CD14-positive monocyte (primary cell): ENCODE results near the gene SPATA2. TPM values are rescaled to one million over a fixed set of nuclear protein-coding genes. Genes with fewer than 3 reads are reported as not detected.

Experiments
- DNase-seq, 3 donors: peaks; one replicate each; pipeline ENCODE4 v3.0.0-alpha.2; 2011 to 2022
- H2AFZ ChIP-seq: 2 replicates; pipeline ENCODE4 v1.6.0; 2012; ENCODE audit warnings: mild to moderate bottlenecking, low read depth, low read length, inconsistent platforms; ENCODE audit not compliant: insufficient read depth, poor library complexity, severe bottlenecking
- H3K27ac ChIP-seq, 2 donors: 1 replicate in 1 of 2; 2 replicates in 1 of 2; pipeline ENCODE4 v1.5.1; 2012 to 2013; ENCODE audit warnings: low read length in 2 of 2, control low read depth in 1 of 2, inconsistent platforms in 1 of 2, low read depth in 1 of 2, mild to moderate bottlenecking in 1 of 2
- H3K27me3 ChIP-seq, 2 donors: one replicate each; pipeline versions ENCODE4 v1.6.0 to v1.6.1; 2011 to 2013; ENCODE audit warnings: low read length in 2 of 2; ENCODE audit not compliant: control insufficient read depth in 2 of 2, insufficient read depth in 2 of 2
- H3K36me3 ChIP-seq, 2 donors: replicated peaks in 1 of 2; 1 replicate in 1 of 2; 2 replicates in 1 of 2; pipeline versions ENCODE4 v1.5.1 to v1.6.1; 2012 to 2013; ENCODE audit warnings: low read length in 2 of 2, control low read depth in 1 of 2, inconsistent platforms in 1 of 2, mild to moderate bottlenecking in 1 of 2; ENCODE audit not compliant: insufficient read depth in 2 of 2, control insufficient read depth in 1 of 2
- H3K4me1 ChIP-seq, 2 donors: 1 replicate in 1 of 2; 2 replicates in 1 of 2; pipeline versions ENCODE4 v1.5.1 to v1.6.1; 2012 to 2013; ENCODE audit warnings: low read length in 2 of 2, control low read depth in 1 of 2, inconsistent platforms in 1 of 2, mild to moderate bottlenecking in 1 of 2, moderate library complexity in 1 of 2; ENCODE audit not compliant: insufficient read depth in 2 of 2, control insufficient read depth in 1 of 2
- H3K4me2 ChIP-seq: replicated peaks from 2 replicates; pipeline ENCODE3; 2012; ENCODE audit warnings: low read length, moderate library complexity, mild to moderate bottlenecking; ENCODE audit not compliant: poor library complexity, severe bottlenecking; ENCODE audit errors: extremely low read depth
- H3K4me3 ChIP-seq, 3 experiments: fragments of 200-600 bp in 1 of 3; sonication (generic) in 1 of 3; replicated peaks in 1 of 3; 1 replicate in 2 of 3; 2 replicates in 1 of 3; pipeline ENCODE4 v1.5.1; 2011 to 2013; ENCODE audit warnings: low read length in 3 of 3, mild to moderate bottlenecking in 3 of 3, control low read depth in 2 of 3, low read depth in 2 of 3, inconsistent platforms in 1 of 3, moderate library complexity in 1 of 3
- H3K79me2 ChIP-seq: 2 replicates; pipeline ENCODE4 v1.6.0; 2012; ENCODE audit warnings: mild to moderate bottlenecking, control low read depth, inconsistent platforms, low read length, moderate library complexity; ENCODE audit not compliant: insufficient read depth
- H3K9ac ChIP-seq: 2 replicates; pipeline ENCODE4 v1.6.0; 2017; ENCODE audit warnings: low read length, mild to moderate bottlenecking; ENCODE audit not compliant: insufficient read depth, poor library complexity, severe bottlenecking
- H3K9me3 ChIP-seq, 2 donors: replicated peaks in 1 of 2; 1 replicate in 1 of 2; 2 replicates in 1 of 2; pipeline versions ENCODE4 v1.5.1 to v1.6.1; 2012 to 2013; ENCODE audit warnings: low read length in 2 of 2, control low read depth in 1 of 2; ENCODE audit not compliant: control insufficient read depth in 1 of 2, insufficient read depth in 1 of 2
- H4K20me1 ChIP-seq: 2 replicates; pipeline ENCODE4 v1.6.0; 2012; ENCODE audit warnings: mild to moderate bottlenecking, low read length, control low read depth, moderate library complexity; ENCODE audit not compliant: insufficient read depth
- H3K27ac Mint-ChIP-seq, 7 donors: one replicate each; pipeline ENCODE4 v1.8.0; 2020; ENCODE audit warnings: mild to moderate bottlenecking in 7 of 7, mixed read lengths in 7 of 7, moderate library complexity in 6 of 7, inconsistent platforms in 2 of 7
- H3K27me3 Mint-ChIP-seq, 3 donors: one replicate each; pipeline ENCODE4 v1.8.0; 2021 to 2022; ENCODE audit warnings: low read depth in 3 of 3, mild to moderate bottlenecking in 3 of 3, mixed read lengths in 3 of 3, moderate library complexity in 3 of 3, inconsistent platforms in 1 of 3
- H3K36me3 Mint-ChIP-seq, 2 donors: one replicate each; pipeline ENCODE4 v1.8.0; 2020; ENCODE audit warnings: mixed read lengths in 2 of 2, inconsistent platforms in 1 of 2, mild to moderate bottlenecking in 1 of 2
- H3K4me1 Mint-ChIP-seq: one replicate; pipeline ENCODE4 v1.8.0; 2020; ENCODE audit warnings: mild to moderate bottlenecking, mixed read lengths
- H3K4me3 Mint-ChIP-seq, 2 donors: one replicate each; pipeline ENCODE4 v1.8.0; 2020; ENCODE audit warnings: mild to moderate bottlenecking in 2 of 2, mixed read lengths in 2 of 2, moderate library complexity in 1 of 2
- H3K9me3 Mint-ChIP-seq, 7 donors: one replicate each; pipeline ENCODE4 v1.8.0; 2020 to 2022; ENCODE audit warnings: mixed read lengths in 7 of 7, mild to moderate bottlenecking in 6 of 7, moderate library complexity in 6 of 7, inconsistent platforms in 2 of 7
- WGBS: methylation state at CpG from one replicate; pipeline ENCODE4 v1.1.5; 2013; ENCODE audit warnings: missing lambda C conversion rate; ENCODE audit not compliant: insufficient coverage; 5-methylcytosine and 5-hydroxymethylcytosine counted together
- intact Hi-C, 2 donors: fragments of 100-400 bp; cut with micrococcal nuclease; formaldehyde crosslinking; loops; one replicate each; pipeline versions ENCODE4 v1.15.0 to v1.15.1; 2023
- polyA plus RNA-seq, 3 donors: library from polyadenylated mRNA; depleted of rRNA in 1 of 3; unstranded in 2 of 3; stranded (reverse) in 1 of 3; fragments of 300-500 nt in 2 of 3; fragments of >200 nt in 1 of 3; fragmentation: Illumina TruSeq in 2 of 3; gene quantifications; 1 replicate in 2 of 3; 2 replicates in 1 of 3; pipeline ENCODE4 v1.2.3, GENCODE V29; 2012 to 2021
- TF ChIP-seq, protein P1 (sequence below): fragments of 200-600 bp; IDR thresholded peaks from one replicate; pipeline ENCODE4 v1.8.0; 2022; ENCODE audit warnings: antibody characterized with exemption, mild to moderate bottlenecking

Gene SPATA2
- polyA plus RNA-seq, 3 donors = 1.9 to 13.3 (median 3.9) TPM

DNA sequence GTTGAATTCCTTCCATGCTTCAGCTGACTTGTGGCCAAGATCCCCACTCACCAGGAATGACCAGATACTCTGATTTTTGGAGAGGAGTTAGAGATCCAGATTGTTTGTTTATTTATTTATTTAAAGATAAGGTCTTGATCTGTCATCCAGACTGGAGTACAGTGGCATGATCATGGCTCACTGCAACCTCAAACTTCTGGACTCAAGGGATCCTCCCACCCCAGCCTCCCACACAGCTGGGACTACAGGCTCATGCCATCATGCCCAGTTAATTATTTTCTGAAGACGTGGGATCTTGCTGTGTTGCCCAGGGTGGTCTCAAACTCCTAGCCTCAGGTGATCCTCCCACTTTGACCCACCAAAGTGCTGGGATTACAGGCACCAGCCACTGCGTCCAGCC, 4.1 kb upstream of the SPATA2 start:
- H3K27me3 ChIP-seq = no peaks in the 10 kb centered on the region
- TF ChIP-seq, protein P1, sequence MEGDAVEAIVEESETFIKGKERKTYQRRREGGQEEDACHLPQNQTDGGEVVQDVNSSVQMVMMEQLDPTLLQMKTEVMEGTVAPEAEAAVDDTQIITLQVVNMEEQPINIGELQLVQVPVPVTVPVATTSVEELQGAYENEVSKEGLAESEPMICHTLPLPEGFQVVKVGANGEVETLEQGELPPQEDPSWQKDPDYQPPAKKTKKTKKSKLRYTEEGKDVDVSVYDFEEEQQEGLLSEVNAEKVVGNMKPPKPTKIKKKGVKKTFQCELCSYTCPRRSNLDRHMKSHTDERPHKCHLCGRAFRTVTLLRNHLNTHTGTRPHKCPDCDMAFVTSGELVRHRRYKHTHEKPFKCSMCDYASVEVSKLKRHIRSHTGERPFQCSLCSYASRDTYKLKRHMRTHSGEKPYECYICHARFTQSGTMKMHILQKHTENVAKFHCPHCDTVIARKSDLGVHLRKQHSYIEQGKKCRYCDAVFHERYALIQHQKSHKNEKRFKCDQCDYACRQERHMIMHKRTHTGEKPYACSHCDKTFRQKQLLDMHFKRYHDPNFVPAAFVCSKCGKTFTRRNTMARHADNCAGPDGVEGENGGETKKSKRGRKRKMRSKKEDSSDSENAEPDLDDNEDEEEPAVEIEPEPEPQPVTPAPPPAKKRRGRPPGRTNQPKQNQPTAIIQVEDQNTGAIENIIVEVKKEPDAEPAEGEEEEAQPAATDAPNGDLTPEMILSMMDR = no peak
- H3K27ac ChIP-seq = no peak overlapping the region
- no peak overlapping the region for H3K4me3 ChIP-seq
- no peak overlapping the region for H3K9ac ChIP-seq
- no peak for DNase-seq
- H3K27ac Mint-ChIP-seq = no peak overlapping the region
- H3K9me3 ChIP-seq = no peaks in the 10 kb centered on the region
- H3K4me2 ChIP-seq = no peak overlapping the region
- H3K4me1 Mint-ChIP-seq = peaks cover 22% of the 10 kb centered on the region
- H3K36me3 ChIP-seq = no peaks in the 10 kb centered on the region
- intact Hi-C loops = no loop called here
- H3K36me3 Mint-ChIP-seq = no peaks in the 10 kb centered on the region
- H3K27me3 Mint-ChIP-seq = peaks cover 0 to 2% (median 0%) of the 10 kb centered on the region in 3 donors
- H3K4me1 ChIP-seq = peaks cover 25% of the 10 kb centered on the region in 2 donors
- no peak overlapping the region for H3K4me3 Mint-ChIP-seq
- H3K9me3 Mint-ChIP-seq = peaks cover 0 to 2% (median 0%) of the 10 kb centered on the region in 7 donors
- H4K20me1 ChIP-seq = no peaks in the 10 kb centered on the region
- H2AFZ ChIP-seq = no peak overlapping the region
- 100% methylated on average over 1 of the region's 2 CpGs for WGBS
- peaks cover 9% of the 10 kb centered on the region for H3K79me2 ChIP-seq

DNA sequence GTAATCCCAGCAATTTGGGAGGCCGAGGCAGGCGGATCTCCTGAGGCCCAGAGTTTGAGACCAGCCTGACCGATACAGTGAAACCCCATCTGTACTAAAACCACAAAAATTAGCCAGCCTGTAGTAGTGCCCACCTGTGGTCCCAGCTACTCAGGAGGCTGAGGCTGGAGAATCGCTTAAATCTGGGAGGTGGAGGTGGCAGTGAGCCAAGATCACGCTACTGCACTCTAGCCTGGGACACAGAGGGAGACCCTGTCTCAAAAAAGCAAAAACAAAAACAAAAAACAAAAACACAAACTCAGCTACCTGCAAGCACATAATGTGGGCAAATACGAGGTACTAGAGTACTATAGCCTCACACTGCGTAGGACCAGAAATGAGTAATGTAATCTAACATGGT, 3.7 kb upstream of the SPATA2 start:
- Mint-ChIP-seq H3K27me3 (peaks cover 0 to 2% (median 1%) of the 10 kb centered on the region in 3 donors), H3K4me1 (peaks cover 27% of the 10 kb centered on the region), H3K9me3 (peaks cover 0 to 2% (median 0%) of the 10 kb centered on the region in 7 donors), H3K4me3 (no peak overlapping the region), H3K36me3 (no peaks in the 10 kb centered on the region), H3K27ac (no peak overlapping the region)
- intact Hi-C loops = no loop called here
- 63% methylated on average over 3 of the region's 7 CpGs for WGBS
- Histone ChIP-seq H2AFZ (no peak overlapping the region), H3K4me1 (peaks cover 29 to 30% of the 10 kb centered on the region in 2 donors), H3K27me3 (no peaks in the 10 kb centered on the region), H3K4me3 (no peak overlapping the region), H3K4me2 (no peak overlapping the region), H4K20me1 (peaks cover 4% of the 10 kb centered on the region), H3K79me2 (peaks cover 14% of the 10 kb centered on the region), H3K36me3 (no peaks in the 10 kb centered on the region), H3K27ac (no peak overlapping the region), H3K9ac (no peak overlapping the region), H3K9me3 (no peaks in the 10 kb centered on the region)
- no peak for DNase-seq
- TF ChIP-seq, protein P1 = no peak
